Prostate gland (tissue), 2 donors: ENCODE measurements around the gene ZC2HC1C.

ENCODE experiments used
- CTCF ChIP-seq, 4 experiments: fragments of 200-600 bp in 2 of 4; fragments of 450-650 bp in 2 of 4; sonication (generic) in 2 of 4; IDR thresholded peaks; 1 replicate in 3 of 4; 2 replicates in 1 of 4; pipeline ENCODE4 v1.5.1; 2016 to 2019; ENCODE audit warnings: antibody characterized with exemption in 4 of 4, mild to moderate bottlenecking in 2 of 4, moderate library complexity in 2 of 4
- POLR2A ChIP-seq: fragments of 450-650 bp; IDR thresholded peaks from one replicate; pipeline ENCODE4 v1.6.1; 2016; ENCODE audit warnings: antibody characterized with exemption, mild to moderate bottlenecking

- TF ChIP-seq POLR2A (no peak), CTCF (IDR thresholded peaks at IDR 0.05) (no peak)
These were observed 22.5 kb upstream of the ZC2HC1C start for GRCh38 chr14:75046899-75047298.
